Esophagus squamous epithelium (tissue), 4 donors: Measurements from ENCODE around the gene RETN.

Source experiments
- POLR2A ChIP-seq, 4 donors: fragments of 450-650 bp; IDR thresholded peaks; one replicate each; pipeline ENCODE4 v1.6.1; 2017; ENCODE audit warnings: antibody characterized with exemption in 4 of 4, mild to moderate bottlenecking in 4 of 4, moderate library complexity in 3 of 4
- TF ChIP-seq, protein P1 (sequence below), 6 experiments: fragments of 450-650 bp in 4 of 6; fragments of 200-600 bp in 2 of 6; sonication (generic) in 2 of 6; IDR thresholded peaks; one replicate each; pipeline ENCODE4 v1.5.1; 2016 to 2019; ENCODE audit warnings: antibody characterized with exemption in 6 of 6, mild to moderate bottlenecking in 4 of 6, moderate library complexity in 4 of 6

DNA sequence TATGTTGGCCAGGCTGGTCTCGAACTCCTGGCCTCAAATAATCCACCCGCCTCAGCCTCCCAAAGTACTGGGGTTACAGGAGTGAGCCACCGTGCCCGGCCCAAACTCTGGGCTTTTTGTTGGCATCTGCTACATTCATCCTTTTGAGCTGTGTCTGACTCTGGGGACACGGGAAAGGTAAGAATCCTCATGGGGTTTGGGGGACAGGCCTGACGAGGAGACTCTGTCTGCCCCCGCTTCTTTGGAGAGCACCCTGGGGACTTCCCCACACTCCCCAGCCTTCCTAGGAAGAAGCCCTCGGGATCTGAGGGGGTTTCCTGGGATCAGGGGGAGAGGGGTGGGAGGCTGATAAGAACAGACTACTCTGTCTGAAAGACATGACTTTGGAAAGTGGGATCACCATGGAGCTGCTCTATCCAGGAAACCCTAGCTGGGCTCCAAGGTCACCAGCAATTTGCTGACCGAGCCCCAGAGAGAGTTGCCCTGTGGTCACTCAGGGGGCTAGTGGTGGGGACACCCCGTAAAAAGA, 41.1 kb downstream of the RETN start:
- TF ChIP-seq POLR2A (IDR thresholded peaks at IDR 0.05), result no peak
- TF ChIP-seq, protein P1, sequence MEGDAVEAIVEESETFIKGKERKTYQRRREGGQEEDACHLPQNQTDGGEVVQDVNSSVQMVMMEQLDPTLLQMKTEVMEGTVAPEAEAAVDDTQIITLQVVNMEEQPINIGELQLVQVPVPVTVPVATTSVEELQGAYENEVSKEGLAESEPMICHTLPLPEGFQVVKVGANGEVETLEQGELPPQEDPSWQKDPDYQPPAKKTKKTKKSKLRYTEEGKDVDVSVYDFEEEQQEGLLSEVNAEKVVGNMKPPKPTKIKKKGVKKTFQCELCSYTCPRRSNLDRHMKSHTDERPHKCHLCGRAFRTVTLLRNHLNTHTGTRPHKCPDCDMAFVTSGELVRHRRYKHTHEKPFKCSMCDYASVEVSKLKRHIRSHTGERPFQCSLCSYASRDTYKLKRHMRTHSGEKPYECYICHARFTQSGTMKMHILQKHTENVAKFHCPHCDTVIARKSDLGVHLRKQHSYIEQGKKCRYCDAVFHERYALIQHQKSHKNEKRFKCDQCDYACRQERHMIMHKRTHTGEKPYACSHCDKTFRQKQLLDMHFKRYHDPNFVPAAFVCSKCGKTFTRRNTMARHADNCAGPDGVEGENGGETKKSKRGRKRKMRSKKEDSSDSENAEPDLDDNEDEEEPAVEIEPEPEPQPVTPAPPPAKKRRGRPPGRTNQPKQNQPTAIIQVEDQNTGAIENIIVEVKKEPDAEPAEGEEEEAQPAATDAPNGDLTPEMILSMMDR (IDR thresholded peaks at IDR 0.05), result no peak
